H54 (cell line): ENCODE results near the gene FTCD.

Experiments
- DNase-seq: peaks from one replicate; pipeline ENCODE4 v3.0.0; 2011; ENCODE audit warnings: low spot score, mixed read lengths; ENCODE audit not compliant: insufficient read length
- FAIRE-seq: peaks from 3 replicates; lab custom pipeline; 2011; peaks lifted over from hg19 to GRCh38; lab: Jason Lieb, UNC
- POLR2A ChIP-seq: IDR thresholded peaks from 2 replicates; pipeline ENCODE4 v1.6.1; 2011; ENCODE audit warnings: low read depth, mild to moderate bottlenecking, low read length

Gene FTCD

GRCh38 chr21:46124926-46125845 lies 30.2 kb downstream of the FTCD start:
- FAIRE-seq = no peak
- no peak for DNase-seq
- TF ChIP-seq POLR2A = no peak

GRCh38 chr21:46124083-46124925 lies 31.1 kb downstream of the FTCD start:
- no peak for TF ChIP-seq POLR2A
- DNase-seq = no peak
- FAIRE-seq = no peak

GRCh38 chr21:46122758-46123683 lies 32.4 kb downstream of the FTCD start:
- no peak for FAIRE-seq
- no peak for TF ChIP-seq POLR2A

GRCh38 chr21:46122237-46122671 lies 33.1 kb downstream of the FTCD start:
- no peak for TF ChIP-seq POLR2A
- DNase-seq (peak; percentile 93), FAIRE-seq (peak; percentile 36)

More at GRCh38 chr21:46122758-46123683, 32.4 kb downstream of the FTCD start:
- no peak for DNase-seq

- no peak for FAIRE-seq
- TF ChIP-seq POLR2A = no peak
- DNase-seq = no peak
Observed at GRCh38 chr21:46121286-46122221, 33.8 kb downstream of the FTCD start.

GRCh38 chr21:46120301-46121285 lies 34.8 kb downstream of the FTCD start:
- TF ChIP-seq POLR2A = no peak
- DNase-seq = no peak
- no peak for FAIRE-seq

- no peak for TF ChIP-seq POLR2A
- no peak for DNase-seq
- FAIRE-seq = no peak
Observed at GRCh38 chr21:46119637-46120271, 35.6 kb downstream of the FTCD start.

- no peak for DNase-seq
- no peak for TF ChIP-seq POLR2A
Observed at GRCh38 chr21:46119144-46119636, 36.2 kb downstream of the FTCD start.

GRCh38 chr21:46118316-46119143 lies 36.8 kb downstream of the FTCD start:
- DNase-seq (no peak), FAIRE-seq (no peak)
- no peak for TF ChIP-seq POLR2A

More at GRCh38 chr21:46119144-46119636, 36.2 kb downstream of the FTCD start:
- no peak for FAIRE-seq
